GM23338 (cell line): ENCODE data around the gene MORC3. TPM values are rescaled to one million over a fixed set of nuclear protein-coding genes. Genes with fewer than 3 reads are reported as not detected.

Experiments used
- ATAC-seq: fragments of 200-7000 bp; cut with Tn5 transposase; 3 replicates; pipeline ENCODE4 v1.9.1; 2020
- DNase-seq: peaks from one replicate; pipeline ENCODE4 v3.0.0-alpha.2; 2015; ENCODE audit warnings: low spot score
- H2AFZ ChIP-seq: fragments of 200-600 bp; sonication (generic); 2 replicates; pipeline ENCODE4 v1.8.0; 2016; ENCODE audit warnings: antibody characterized with exemption, mild to moderate bottlenecking, moderate library complexity
- H3F3A ChIP-seq: fragments of 200-600 bp; sonication (generic); replicated peaks from 2 replicates; pipeline ENCODE4 v1.8.0; 2017; ENCODE audit warnings: antibody characterized with exemption, mixed run types, low read depth
- H3K27ac ChIP-seq: fragments of 200-600 bp; sonication (generic); 2 replicates; pipeline ENCODE4 v1.6.1; 2016; ENCODE audit warnings: low read depth
- H3K27me3 ChIP-seq: fragments of 200-600 bp; sonication (generic); 2 replicates; pipeline ENCODE4 v1.8.0; 2016; ENCODE audit warnings: mild to moderate bottlenecking, mixed run types, moderate library complexity; ENCODE audit not compliant: insufficient read depth
- H3K36me3 ChIP-seq: fragments of 200-600 bp; sonication (generic); 2 replicates; pipeline ENCODE4 v1.8.0; 2016; ENCODE audit warnings: mild to moderate bottlenecking; ENCODE audit not compliant: insufficient read depth
- H3K4me1 ChIP-seq: fragments of 200-600 bp; sonication (generic); 2 replicates; pipeline ENCODE4 v1.8.0; 2016; ENCODE audit warnings: mild to moderate bottlenecking, moderate library complexity; ENCODE audit not compliant: insufficient read depth
- H3K4me2 ChIP-seq: fragments of 200-600 bp; sonication (generic); 2 replicates; pipeline ENCODE4 v1.7.1; 2017; ENCODE audit warnings: mixed run types
- H3K4me3 ChIP-seq: fragments of 200-600 bp; sonication (generic); 2 replicates; pipeline ENCODE4 v1.6.1; 2016; ENCODE audit warnings: mixed run types
- H3K79me2 ChIP-seq: fragments of 200-600 bp; sonication (generic); replicated peaks from 2 replicates; pipeline ENCODE4 v1.8.0; 2017; ENCODE audit warnings: mild to moderate bottlenecking; ENCODE audit not compliant: insufficient read depth
- H3K9me2 ChIP-seq: fragments of 200-600 bp; sonication (generic); 2 replicates; pipeline ENCODE4 v1.8.0; 2017; ENCODE audit not compliant: insufficient read depth
- H4K20me1 ChIP-seq: fragments of 200-600 bp; sonication (generic); replicated peaks from 2 replicates; pipeline ENCODE4 v1.8.0; 2017; ENCODE audit warnings: mild to moderate bottlenecking; ENCODE audit not compliant: insufficient read depth
- H3K27ac Mint-ChIP-seq: 2 replicates; pipeline ENCODE4 v1.8.0; 2020; ENCODE audit warnings: inconsistent platforms, mild to moderate bottlenecking, moderate library complexity, mixed read lengths
- H3K27me3 Mint-ChIP-seq: 3 replicates; pipeline ENCODE4 v1.8.0; 2022; ENCODE audit warnings: low read depth, mild to moderate bottlenecking, moderate library complexity, mixed read lengths, inconsistent platforms; ENCODE audit not compliant: insufficient read depth, poor library complexity
- H3K36me3 Mint-ChIP-seq: 3 replicates; pipeline ENCODE4 v1.8.0; 2021; ENCODE audit warnings: low read depth, mild to moderate bottlenecking, inconsistent platforms, moderate library complexity, mixed read lengths
- H3K4me1 Mint-ChIP-seq: 3 replicates; pipeline ENCODE4 v1.8.0; 2020; ENCODE audit warnings: mild to moderate bottlenecking, inconsistent platforms, mixed read lengths
- H3K4me3 Mint-ChIP-seq: 3 replicates; pipeline ENCODE4 v1.8.0; 2021; ENCODE audit warnings: moderate library complexity, mild to moderate bottlenecking, inconsistent platforms, mixed read lengths
- H3K9me3 Mint-ChIP-seq: 3 replicates; pipeline ENCODE4 v1.8.0; 2020; ENCODE audit warnings: moderate library complexity, mild to moderate bottlenecking, inconsistent platforms, mixed read lengths
- CREB1 ChIP-seq: fragments of 250-450 bp; sonication (Bioruptor Pico); IDR thresholded peaks from 2 replicates; pipeline ENCODE4 v1.5.0; 2020; ENCODE audit warnings: low read depth, mild to moderate bottlenecking, moderate library complexity
- CTCF ChIP-seq, 2 experiments: fragments of 200-600 bp in 1 of 2; sonication (generic) in 1 of 2; conservative IDR thresholded peaks; 2 replicates each; pipeline versions ENCODE4 v1.5.1 to v1.6.1; 2016 to 2017; ENCODE audit warnings: antibody characterized with exemption in 2 of 2, low read depth in 2 of 2, mild to moderate bottlenecking in 2 of 2, moderate library complexity in 1 of 2
- ETS1 ChIP-seq: IDR thresholded peaks from 2 replicates; pipeline ENCODE4 v1.6.1; 2016; ENCODE audit warnings: antibody characterized with exemption
- EZH2 ChIP-seq: fragments of 200-600 bp; sonication (generic); IDR thresholded peaks from one replicate; pipeline ENCODE4 v1.8.0; 2017; ENCODE audit warnings: antibody characterized with exemption, mild to moderate bottlenecking, low read depth; ENCODE audit not compliant: unreplicated experiment
- EZH2phosphoT487 ChIP-seq: fragments of 200-600 bp; sonication (generic); IDR thresholded peaks from one replicate; pipeline ENCODE4 v1.8.1; 2018; ENCODE audit warnings: antibody characterized with exemption; ENCODE audit not compliant: unreplicated experiment
- JUNB ChIP-seq: IDR thresholded peaks from one replicate; pipeline ENCODE4 v1.6.1; 2016; ENCODE audit warnings: antibody characterized with exemption; ENCODE audit not compliant: unreplicated experiment
- NANOG ChIP-seq: IDR thresholded peaks from 2 replicates; pipeline ENCODE4 v1.6.1; 2016; ENCODE audit warnings: antibody characterized with exemption, borderline replicate concordance
- POLR2AphosphoS5 ChIP-seq: IDR thresholded peaks from 2 replicates; pipeline ENCODE4 v1.6.1; 2016; ENCODE audit warnings: antibody characterized with exemption, low read depth
- STAT1 ChIP-seq: IDR thresholded peaks from one replicate; pipeline ENCODE4 v1.6.1; 2016; ENCODE audit warnings: antibody characterized with exemption; ENCODE audit not compliant: unreplicated experiment
- ZNF114 ChIP-seq: fragments of 250-450 bp; sonication (Bioruptor Pico); IDR thresholded peaks from 2 replicates; pipeline ENCODE4 v1.5.0; 2020; ENCODE audit warnings: mild to moderate bottlenecking, moderate library complexity
- ZNF331 ChIP-seq: fragments of 250-450 bp; sonication (Bioruptor Pico); IDR thresholded peaks from 2 replicates; pipeline ENCODE4 v1.5.0; 2020; ENCODE audit warnings: low read depth, mild to moderate bottlenecking, moderate library complexity
- polyA plus RNA-seq: library from polyadenylated mRNA; unstranded; fragments of >200 nt; fragmentation: Nextera tagmentation; extraction: Ambion mirVana; gene quantifications from 2 replicates; pipeline ENCODE4 v1.2.1, GENCODE V29; 2016
- total RNA-seq: library from RNA; depleted of rRNA; stranded (reverse); fragments of >200 nt; shearing (Covaris generic); gene quantifications from 2 replicates; pipeline ENCODE4 v1.2.3, GENCODE V29; 2014
- TF ChIP-seq, protein P1 (sequence below): fragments of 250-450 bp; sonication (Bioruptor Pico); IDR thresholded peaks from 2 replicates; pipeline ENCODE4 v1.5.0; 2020; ENCODE audit warnings: mild to moderate bottlenecking, moderate library complexity
- TF ChIP-seq, protein P2 (sequence below): IDR thresholded peaks from one replicate; pipeline ENCODE4 v1.6.1; 2018; ENCODE audit warnings: antibody characterized with exemption; ENCODE audit not compliant: unreplicated experiment

The MORC3 gene
- total and polyA plus RNA-seq, 2 experiments from 2014 or later: 11.5 to 25.4 TPM

GRCh38 chr21:36297406-36297937 lies 22.5 kb upstream of the MORC3 start:
- no peak overlapping the region for H2AFZ ChIP-seq
- H3K36me3 ChIP-seq: no peaks in the 10 kb centered on the region
- H3K79me2 ChIP-seq: no peaks in the 10 kb centered on the region
- Mint-ChIP-seq H3K4me3 (no peak overlapping the region), H3K27me3 (peaks cover 5% of the 10 kb centered on the region), H3K27ac (no peak overlapping the region), H3K36me3 (peaks cover 3% of the 10 kb centered on the region; the same call in 2 of the 3 replicates), H3K4me1 (no peaks in the 10 kb centered on the region), H3K9me3 (no peaks in the 10 kb centered on the region; the same call in 2 of the 3 replicates)
- no peaks in the 10 kb centered on the region for H4K20me1 ChIP-seq
- H3K9me2 ChIP-seq: no peaks in the 10 kb centered on the region
- DNase-seq (no peak), ATAC-seq (no peak)
- TF ChIP-seq EZH2 (no peak), JUNB (no peak), NANOG (no peak), POLR2AphosphoS5 (no peak), STAT1 (no peak), CTCF (conservative IDR thresholded peaks at IDR 0.05; ENCODE audit: low read depth in 2 of 2) (no peak), ZNF114 (CRISPR knock-in tag) (no peak), EZH2phosphoT487 (no peak), CREB1 (CRISPR knock-in tag) (no peak), ZNF331 (CRISPR knock-in tag) (no peak), ETS1 (no peak)
- TF ChIP-seq, protein P1, sequence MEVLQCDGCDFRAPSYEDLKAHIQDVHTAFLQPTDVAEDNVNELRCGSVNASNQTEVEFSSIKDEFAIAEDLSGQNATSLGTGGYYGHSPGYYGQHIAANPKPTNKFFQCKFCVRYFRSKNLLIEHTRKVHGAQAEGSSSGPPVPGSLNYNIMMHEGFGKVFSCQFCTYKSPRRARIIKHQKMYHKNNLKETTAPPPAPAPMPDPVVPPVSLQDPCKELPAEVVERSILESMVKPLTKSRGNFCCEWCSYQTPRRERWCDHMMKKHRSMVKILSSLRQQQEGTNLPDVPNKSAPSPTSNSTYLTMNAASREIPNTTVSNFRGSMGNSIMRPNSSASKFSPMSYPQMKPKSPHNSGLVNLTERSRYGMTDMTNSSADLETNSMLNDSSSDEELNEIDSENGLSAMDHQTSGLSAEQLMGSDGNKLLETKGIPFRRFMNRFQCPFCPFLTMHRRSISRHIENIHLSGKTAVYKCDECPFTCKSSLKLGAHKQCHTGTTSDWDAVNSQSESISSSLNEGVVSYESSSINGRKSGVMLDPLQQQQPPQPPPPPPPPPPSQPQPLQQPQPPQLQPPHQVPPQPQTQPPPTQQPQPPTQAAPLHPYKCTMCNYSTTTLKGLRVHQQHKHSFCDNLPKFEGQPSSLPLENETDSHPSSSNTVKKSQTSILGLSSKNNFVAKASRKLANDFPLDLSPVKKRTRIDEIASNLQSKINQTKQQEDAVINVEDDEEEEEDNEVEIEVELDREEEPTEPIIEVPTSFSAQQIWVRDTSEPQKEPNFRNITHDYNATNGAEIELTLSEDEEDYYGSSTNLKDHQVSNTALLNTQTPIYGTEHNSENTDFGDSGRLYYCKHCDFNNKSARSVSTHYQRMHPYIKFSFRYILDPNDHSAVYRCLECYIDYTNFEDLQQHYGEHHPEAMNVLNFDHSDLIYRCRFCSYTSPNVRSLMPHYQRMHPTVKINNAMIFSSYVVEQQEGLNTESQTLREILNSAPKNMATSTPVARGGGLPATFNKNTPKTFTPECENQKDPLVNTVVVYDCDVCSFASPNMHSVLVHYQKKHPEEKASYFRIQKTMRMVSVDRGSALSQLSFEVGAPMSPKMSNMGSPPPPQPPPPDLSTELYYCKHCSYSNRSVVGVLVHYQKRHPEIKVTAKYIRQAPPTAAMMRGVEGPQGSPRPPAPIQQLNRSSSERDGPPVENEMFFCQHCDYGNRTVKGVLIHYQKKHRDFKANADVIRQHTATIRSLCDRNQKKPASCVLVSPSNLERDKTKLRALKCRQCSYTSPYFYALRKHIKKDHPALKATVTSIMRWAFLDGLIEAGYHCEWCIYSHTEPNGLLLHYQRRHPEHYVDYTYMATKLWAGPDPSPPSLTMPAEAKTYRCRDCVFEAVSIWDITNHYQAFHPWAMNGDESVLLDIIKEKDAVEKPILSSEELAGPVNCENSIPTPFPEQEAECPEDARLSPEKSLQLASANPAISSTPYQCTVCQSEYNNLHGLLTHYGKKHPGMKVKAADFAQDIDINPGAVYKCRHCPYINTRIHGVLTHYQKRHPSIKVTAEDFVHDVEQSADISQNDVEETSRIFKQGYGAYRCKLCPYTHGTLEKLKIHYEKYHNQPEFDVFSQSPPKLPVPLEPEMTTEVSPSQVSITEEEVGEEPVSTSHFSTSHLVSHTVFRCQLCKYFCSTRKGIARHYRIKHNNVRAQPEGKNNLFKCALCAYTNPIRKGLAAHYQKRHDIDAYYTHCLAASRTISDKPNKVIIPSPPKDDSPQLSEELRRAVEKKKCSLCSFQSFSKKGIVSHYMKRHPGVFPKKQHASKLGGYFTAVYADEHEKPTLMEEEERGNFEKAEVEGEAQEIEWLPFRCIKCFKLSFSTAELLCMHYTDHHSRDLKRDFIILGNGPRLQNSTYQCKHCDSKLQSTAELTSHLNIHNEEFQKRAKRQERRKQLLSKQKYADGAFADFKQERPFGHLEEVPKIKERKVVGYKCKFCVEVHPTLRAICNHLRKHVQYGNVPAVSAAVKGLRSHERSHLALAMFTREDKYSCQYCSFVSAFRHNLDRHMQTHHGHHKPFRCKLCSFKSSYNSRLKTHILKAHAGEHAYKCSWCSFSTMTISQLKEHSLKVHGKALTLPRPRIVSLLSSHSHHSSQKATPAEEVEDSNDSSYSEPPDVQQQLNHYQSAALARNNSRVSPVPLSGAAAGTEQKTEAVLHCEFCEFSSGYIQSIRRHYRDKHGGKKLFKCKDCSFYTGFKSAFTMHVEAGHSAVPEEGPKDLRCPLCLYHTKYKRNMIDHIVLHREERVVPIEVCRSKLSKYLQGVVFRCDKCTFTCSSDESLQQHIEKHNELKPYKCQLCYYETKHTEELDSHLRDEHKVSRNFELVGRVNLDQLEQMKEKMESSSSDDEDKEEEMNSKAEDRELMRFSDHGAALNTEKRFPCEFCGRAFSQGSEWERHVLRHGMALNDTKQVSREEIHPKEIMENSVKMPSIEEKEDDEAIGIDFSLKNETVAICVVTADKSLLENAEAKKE (CRISPR knock-in tag): no peak
- TF ChIP-seq, protein P2, sequence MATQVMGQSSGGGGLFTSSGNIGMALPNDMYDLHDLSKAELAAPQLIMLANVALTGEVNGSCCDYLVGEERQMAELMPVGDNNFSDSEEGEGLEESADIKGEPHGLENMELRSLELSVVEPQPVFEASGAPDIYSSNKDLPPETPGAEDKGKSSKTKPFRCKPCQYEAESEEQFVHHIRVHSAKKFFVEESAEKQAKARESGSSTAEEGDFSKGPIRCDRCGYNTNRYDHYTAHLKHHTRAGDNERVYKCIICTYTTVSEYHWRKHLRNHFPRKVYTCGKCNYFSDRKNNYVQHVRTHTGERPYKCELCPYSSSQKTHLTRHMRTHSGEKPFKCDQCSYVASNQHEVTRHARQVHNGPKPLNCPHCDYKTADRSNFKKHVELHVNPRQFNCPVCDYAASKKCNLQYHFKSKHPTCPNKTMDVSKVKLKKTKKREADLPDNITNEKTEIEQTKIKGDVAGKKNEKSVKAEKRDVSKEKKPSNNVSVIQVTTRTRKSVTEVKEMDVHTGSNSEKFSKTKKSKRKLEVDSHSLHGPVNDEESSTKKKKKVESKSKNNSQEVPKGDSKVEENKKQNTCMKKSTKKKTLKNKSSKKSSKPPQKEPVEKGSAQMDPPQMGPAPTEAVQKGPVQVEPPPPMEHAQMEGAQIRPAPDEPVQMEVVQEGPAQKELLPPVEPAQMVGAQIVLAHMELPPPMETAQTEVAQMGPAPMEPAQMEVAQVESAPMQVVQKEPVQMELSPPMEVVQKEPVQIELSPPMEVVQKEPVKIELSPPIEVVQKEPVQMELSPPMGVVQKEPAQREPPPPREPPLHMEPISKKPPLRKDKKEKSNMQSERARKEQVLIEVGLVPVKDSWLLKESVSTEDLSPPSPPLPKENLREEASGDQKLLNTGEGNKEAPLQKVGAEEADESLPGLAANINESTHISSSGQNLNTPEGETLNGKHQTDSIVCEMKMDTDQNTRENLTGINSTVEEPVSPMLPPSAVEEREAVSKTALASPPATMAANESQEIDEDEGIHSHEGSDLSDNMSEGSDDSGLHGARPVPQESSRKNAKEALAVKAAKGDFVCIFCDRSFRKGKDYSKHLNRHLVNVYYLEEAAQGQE: no peak
- no peak overlapping the region for H3K4me3 ChIP-seq
- no peaks in the 10 kb centered on the region for H3K4me1 ChIP-seq
- H3K27ac ChIP-seq: no peak overlapping the region
- H3K27me3 ChIP-seq: no peaks in the 10 kb centered on the region
- no peak overlapping the region for H3K4me2 ChIP-seq
- H3F3A ChIP-seq: no peaks in the 10 kb centered on the region
